ENCODE data around the gene ZBTB32.

DNA sequence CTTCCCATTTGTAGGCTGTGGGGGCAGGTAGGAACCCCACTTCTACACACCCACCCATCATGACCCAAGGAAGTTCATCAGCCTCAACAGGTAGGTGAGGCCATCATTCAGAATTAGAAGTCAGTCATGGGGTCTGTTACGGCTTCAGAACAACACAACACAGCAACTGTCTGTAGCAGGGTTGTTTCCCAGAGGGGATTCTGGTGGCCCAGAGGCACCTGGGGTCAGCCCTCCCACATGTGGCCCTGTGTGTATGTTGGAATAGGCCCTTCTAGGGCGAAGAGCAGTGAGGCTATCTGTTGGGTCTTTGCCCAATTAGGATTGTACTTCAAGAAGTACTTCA, 34.5 kb downstream of the ZBTB32 start:
- no peak for TF ChIP-seq POLR2A (IDR thresholded peaks at IDR 0.05)
- TF ChIP-seq, protein P1, sequence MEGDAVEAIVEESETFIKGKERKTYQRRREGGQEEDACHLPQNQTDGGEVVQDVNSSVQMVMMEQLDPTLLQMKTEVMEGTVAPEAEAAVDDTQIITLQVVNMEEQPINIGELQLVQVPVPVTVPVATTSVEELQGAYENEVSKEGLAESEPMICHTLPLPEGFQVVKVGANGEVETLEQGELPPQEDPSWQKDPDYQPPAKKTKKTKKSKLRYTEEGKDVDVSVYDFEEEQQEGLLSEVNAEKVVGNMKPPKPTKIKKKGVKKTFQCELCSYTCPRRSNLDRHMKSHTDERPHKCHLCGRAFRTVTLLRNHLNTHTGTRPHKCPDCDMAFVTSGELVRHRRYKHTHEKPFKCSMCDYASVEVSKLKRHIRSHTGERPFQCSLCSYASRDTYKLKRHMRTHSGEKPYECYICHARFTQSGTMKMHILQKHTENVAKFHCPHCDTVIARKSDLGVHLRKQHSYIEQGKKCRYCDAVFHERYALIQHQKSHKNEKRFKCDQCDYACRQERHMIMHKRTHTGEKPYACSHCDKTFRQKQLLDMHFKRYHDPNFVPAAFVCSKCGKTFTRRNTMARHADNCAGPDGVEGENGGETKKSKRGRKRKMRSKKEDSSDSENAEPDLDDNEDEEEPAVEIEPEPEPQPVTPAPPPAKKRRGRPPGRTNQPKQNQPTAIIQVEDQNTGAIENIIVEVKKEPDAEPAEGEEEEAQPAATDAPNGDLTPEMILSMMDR (IDR thresholded peaks at IDR 0.05) = no peak
